Measurements from ENCODE around the gene FOXRED2. TPM values are rescaled to one million over a fixed set of nuclear protein-coding genes. Genes with fewer than 3 reads are reported as not detected.

The FOXRED2 gene
- total RNA-seq, 4 donors from 2014 or later = 4.6 to 7.5 (median 6.0) TPM

- TF ChIP-seq CTCF (IDR thresholded peaks at IDR 0.05; ENCODE audit: low read depth) = no peak
Measured at GRCh38 chr22:36439481-36440271, 67.2 kb downstream of the FOXRED2 start.

Small RNA genes lying within 50 kb of the gene (small RNA-seq; reads per million reads assigned to genes)
- gene RF00019 = 0.49 reads per million

Other genes with a start within 250 kb of the FOXRED2 start
- 100 to 1,000 TPM; 187 to 410 (median 233) TPM for gene MYH9, start 119.1 kb downstream of the FOXRED2 start, total RNA-seq
- gene TXN2, start 25.4 kb downstream of the FOXRED2 start, total RNA-seq = 10 to 100 TPM; 26.9 to 84.6 (median 65.3) TPM
- gene EIF3D, start 22.1 kb upstream of the FOXRED2 start, total RNA-seq = 100 to 1,000 TPM; 218 to 260 (median 252) TPM
- not detected for gene CACNG2, start 196.7 kb upstream of the FOXRED2 start, total RNA-seq

Measured in subcutaneous adipose tissue (tissue), 4 donors.